Measurements from ENCODE around the gene USP5.
A peak's percentile ranks its signal among the peaks of the same experiment; 100 is the strongest.

Gene USP5

DNA sequence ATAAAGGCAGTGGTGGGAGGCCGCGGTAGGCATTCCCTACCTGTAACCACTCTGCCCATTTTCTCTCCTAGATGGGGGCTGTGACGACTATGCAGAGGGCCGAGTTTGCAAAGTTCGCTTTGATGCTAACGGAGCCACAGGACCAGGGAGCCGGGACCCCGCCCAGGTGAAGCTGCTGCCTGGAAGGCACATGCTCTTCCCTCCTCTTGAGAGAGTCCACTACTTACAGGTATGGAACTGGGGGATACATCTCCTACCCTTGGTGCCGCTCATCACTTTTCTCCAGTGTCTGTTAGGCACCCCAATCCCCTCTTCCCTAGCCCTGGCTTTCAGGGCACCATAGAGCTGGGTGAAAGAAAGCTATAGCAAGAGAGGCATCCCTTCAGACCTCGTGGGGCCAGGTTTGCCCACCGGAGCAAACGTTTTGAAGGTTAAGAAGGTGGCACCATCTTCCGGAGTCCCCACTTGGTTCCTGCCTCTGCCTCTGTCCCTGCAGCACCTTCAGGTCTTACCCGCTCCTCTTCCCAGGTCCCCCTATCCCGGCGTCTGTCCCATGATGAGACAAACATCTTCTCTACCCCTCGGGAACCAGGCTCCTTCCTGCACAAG is 25.7 kb upstream of the USP5 start:
- DNase-seq = no peak

DNA sequence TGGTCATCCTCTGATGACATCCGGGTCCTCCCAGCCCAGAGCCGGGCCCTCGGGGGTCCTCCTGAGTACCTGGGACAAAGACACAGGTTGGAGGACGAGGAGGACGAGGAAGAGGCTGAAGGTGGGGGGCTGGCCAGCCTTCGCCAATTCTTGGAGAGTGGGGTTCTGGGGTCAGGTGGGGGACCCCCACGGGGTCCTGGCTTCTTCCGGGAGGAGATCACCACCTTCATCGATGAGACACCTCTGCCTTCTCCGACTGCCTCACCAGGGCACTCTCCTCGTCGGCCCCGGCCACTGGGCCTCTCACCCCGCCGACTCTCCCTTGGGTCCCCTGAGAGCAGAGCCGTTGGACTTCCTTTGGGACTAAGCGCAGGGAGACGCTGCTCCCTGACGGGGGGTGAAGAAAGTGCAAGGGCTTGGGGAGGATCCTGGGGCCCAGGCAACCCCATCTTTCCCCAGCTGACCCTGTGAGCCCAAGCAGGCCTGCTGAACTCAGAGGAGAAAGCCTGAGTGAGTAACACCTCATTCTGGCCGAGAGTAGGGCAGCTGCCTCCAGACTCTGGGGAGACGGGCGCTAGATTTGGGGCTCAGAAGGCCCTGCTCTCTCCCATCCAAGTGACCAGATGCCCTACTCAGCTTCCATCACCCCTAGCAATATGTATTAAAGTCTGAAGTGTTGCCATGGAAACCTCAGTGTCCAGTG is 25.1 kb upstream of the USP5 start:
- DNase-seq = no peak

GRCh38 chr12:6827437-6827911 is 24.5 kb upstream of the USP5 start:
- DNase-seq = peak; percentile 63

DNA sequence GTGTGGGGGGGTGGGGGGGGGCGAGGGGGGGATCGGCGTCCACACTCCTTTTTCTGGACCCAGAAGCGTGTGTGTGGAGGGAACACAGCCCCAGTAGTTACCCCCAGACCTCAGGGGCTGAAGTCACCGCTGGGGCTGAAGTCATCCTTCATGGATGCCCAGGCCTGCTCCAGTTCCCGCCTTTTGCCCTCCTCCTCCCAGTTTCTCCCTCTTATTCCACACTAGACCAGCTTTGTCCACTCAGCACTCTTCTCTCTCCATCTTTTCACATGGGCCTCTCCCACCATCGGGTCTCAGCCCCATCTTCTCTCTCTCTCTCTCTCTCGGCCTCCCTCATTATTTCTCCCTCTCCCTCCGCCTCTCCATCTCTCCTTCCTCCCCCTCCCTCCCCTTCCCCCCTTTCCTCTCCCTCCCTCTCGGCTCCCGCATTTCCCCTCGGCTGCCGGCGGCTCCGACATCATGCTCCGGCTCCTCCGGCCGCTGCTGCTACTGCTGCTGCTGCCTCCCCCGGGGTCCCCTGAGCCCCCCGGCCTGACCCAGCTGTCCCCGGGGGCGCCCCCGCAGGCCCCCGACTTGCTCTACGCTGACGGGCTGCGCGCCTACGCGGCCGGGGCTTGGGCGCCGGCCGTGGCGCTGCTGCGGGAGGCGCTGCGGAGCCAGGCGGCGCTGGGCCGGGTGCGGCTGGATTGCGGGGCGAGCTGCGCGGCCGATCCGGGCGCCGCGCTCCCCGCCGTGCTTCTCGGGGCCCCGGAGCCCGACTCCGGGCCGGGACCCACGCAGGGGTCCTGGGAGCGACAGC is 23.8 kb upstream of the USP5 start, which contains the start of gene P3H3:
P3H3 (plus strand) TSS at position 426 of the 799 bp plus-strand sequence; CDS start at position 460, 34 bp downstream.
- DNase-seq = peak; percentile 24

- DNase-seq = no peak
These were observed 23.0 kb upstream of the USP5 start for GRCh38 chr12:6828781-6829535.

DNA sequence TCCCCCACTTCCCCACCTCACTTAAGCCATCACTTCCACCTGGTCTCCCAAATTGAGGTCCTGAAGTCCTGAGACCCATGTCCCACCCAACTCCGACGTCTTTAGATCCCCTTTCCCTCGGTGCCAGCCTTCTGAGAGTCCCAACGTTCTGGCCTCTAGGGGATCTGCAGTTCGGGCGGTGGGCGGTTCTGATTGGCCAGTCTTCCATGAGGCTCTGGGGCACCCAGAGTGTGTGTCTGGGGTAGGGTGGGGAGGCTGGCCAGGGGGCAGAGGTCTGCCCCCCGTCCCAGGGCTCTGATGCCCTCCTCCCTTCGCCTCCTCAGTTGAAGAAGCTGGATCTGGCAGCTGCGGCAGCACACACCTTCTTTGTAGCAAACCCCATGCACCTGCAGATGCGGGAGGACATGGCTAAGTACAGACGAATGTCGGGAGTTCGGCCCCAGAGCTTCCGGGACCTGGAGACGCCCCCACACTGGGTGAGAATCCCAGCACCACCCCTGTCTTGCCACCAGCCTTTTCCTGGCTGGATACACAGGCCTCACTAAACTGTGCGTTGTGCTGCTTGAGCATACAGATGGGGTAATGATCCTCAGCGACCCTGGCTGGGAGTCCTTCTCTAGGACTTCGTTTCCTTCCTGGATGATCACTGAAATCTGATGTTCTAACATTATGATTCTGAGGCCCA is 22.3 kb upstream of the USP5 start:
- no peak for DNase-seq

GRCh38 chr12:6830286-6830890 is 21.6 kb upstream of the USP5 start:
- DNase-seq = no peak

GRCh38 chr12:6830999-6831398 is 21.0 kb upstream of the USP5 start:
- DNase-seq = no peak

- DNase-seq = no peak
These were observed 20.4 kb upstream of the USP5 start for GRCh38 chr12:6831450-6831995.

DNA sequence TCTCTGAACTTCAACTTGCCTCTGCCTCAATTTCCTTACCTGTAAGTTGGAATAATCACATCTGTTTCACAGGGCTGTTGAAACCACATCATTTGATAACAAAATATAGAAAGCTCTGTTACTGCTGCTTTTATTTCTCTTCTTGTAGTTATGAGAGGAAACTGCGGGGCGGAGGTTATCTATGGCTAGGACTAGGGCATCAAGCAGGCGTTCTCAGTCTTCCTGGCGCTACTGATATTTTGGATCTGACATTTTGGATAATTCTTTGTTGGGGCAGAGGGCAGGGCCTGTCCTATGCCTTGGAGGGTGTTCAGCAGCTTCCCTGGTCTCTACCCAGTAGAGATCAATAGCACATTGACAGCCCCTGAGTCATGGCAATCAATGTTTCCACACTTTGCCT is 19.8 kb upstream of the USP5 start:
- no peak for DNase-seq

DNA sequence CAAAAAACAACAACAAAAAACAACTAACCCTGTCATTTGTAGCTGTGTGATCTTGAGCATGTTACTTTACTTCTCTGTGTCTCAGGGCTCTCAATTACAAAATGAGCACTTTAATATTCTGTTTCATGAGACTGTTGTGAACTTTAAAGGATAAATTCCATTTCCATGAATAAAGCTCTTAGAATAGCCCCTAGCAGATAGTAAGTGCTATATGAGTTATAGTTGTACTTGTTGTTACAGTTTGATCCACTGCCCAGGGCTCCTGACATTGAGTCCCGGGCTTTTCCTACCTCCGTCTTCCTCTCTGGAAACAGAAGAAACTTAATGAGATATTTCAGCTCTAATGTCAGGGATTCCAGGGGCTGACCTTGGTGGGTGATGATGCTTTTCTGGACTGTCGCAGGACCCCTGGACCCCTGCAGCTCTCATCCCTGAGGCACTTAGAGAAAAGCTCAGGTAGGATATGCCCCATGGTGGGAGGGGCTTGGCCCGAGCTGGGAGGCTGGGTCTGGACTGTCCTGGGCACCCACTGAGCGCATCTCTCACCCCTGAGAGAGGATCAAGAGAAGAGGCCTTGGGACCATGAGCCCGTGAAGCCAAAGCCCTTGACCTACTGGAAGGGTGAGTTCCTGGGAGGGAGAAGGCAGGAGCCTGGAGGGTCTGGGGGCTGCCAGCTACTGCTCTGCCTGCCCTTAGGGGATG is 18.6 kb upstream of the USP5 start:
- no peak for DNase-seq

DNA sequence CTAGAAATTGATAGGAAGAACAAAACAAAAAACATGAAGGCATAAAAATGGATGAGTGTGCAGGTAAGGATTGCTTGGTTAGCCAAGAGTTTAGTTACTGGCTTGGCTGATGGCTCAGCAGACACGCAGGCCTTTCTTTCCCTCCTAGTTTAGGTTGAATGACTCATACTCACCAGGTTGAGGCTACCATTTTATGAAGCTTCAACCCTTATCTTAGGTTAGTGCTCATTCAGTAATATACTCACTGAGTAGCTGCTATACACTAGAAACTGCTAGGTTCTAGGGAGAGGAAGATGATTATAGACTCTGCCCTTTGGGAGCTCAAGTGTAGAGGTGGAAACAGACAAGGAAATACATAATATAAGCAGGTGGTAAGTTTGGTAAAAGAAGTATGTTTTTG is 17.7 kb upstream of the USP5 start:
- DNase-seq = no peak

- DNase-seq = no peak
These were observed 17.1 kb upstream of the USP5 start for GRCh38 chr12:6834873-6835272.

GRCh38 chr12:6836851-6837250 is 15.1 kb upstream of the USP5 start:
- DNase-seq = no peak

- DNase-seq = no peak
These were observed 14.4 kb upstream of the USP5 start for GRCh38 chr12:6837370-6838060.

GRCh38 chr12:6838854-6839253 is 13.1 kb upstream of the USP5 start:
- DNase-seq = no peak

- no peak for DNase-seq
These were observed 12.3 kb upstream of the USP5 start for GRCh38 chr12:6839482-6840201.

- DNase-seq = no peak
These were observed 11.6 kb upstream of the USP5 start for GRCh38 chr12:6840330-6840729.

- DNase-seq = no peak
These were observed 11.0 kb upstream of the USP5 start, which contains the start of gene GNB3 for GRCh38 chr12:6840761-6841515. TSS of gene GNB3 (plus strand) at chr12:6840925. CDS start at chr12:6841288, 363 bp downstream.
